ENCODE results near the gene ABCB11. TPM values are rescaled to one million over a fixed set of nuclear protein-coding genes. Genes with fewer than 3 reads are reported as not detected.

The ABCB11 gene
- not detected in 2 replicates for total RNA-seq

GRCh38 chr2:169031202-169031601 is at the start of gene ABCB11:
ABCB11 (minus strand) TSS chr2:169031324; CDS start chr2:169018125, 13,199 bp downstream.

GRCh38 chr2:169069341-169069740 is 38.2 kb upstream of the ABCB11 start, which contains the start of gene DHRS9:
DHRS9 (plus strand) TSS chr2:169069563; CDS start chr2:169081582, 12,019 bp downstream.

GRCh38 chr2:168901003-168901402 is 130.1 kb downstream of the ABCB11 start, which contains the start of gene G6PC2:
G6PC2 (plus strand) TSS chr2:168901291; CDS start chr2:168901332, 41 bp downstream.

DNA sequence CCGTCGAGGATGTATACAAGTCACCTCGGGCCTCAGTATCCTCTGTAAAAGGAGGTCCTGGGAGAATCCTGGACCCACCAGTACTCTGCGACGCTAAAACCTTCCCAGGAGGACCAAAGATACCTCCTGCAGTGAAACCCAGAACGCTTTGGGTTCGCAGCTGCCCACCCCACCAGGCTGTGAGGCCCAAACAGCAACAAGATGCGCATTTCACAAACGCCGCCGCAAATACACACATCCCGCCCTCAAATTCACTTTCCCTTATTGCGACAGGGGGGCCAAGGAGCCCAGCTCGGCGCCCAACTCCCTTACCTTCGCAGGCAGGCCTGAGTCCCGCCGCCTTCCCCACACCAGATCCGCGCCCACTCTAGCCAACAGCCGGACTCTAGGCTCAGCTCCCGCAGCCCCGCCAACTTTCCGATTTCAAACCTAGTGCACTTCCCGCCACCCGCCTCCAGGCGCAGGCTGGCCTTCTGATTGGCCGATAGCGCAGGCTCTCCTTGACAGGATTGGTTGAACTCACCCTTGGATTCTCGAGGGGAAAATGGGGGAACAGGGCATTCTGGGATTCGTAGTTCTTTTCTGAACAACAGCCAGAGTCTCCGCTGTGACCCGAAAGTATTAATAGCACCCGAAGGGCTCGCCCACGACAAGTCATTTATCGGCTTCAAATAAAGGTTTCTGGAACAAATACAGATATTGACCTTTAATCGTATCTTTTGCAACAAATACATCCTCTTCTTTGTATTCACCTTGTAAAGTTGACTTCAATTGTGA is 140.9 kb downstream of the ABCB11 start, which contains the start of gene SPC25:
Gene SPC25 (minus strand): TSS at position 425 of the 777 bp plus-strand sequence. CDS start 911 bp downstream, outside the sequence.

Other genes starting within 250 kb of the ABCB11 start
- 0.19 and 1.4 TPM in 2 replicates for gene NOSTRIN, start 228.7 kb downstream of the ABCB11 start, total RNA-seq
- under 0.01 and 8.6 TPM in 2 replicates for gene SPC25, start 140.9 kb downstream of the ABCB11 start, total RNA-seq
- gene G6PC2, start 130.0 kb downstream of the ABCB11 start, total RNA-seq, result not detected in 2 replicates
- under 0.01 and 0.19 TPM in 2 replicates for gene DHRS9, start 38.2 kb upstream of the ABCB11 start, total RNA-seq

All from regular cardiac myocyte (primary cell).